ENCODE data around the gene SAMD14.

Gene SAMD14

GRCh38 chr17:50133769-50134099, 3.8 kb upstream of the SAMD14 start:
- DNase-seq (ENCODE audit: low read depth in 1 of 2, low spot score in 1 of 2): no peak

GRCh38 chr17:50133028-50133768, 3.2 kb upstream of the SAMD14 start:
- no peak for DNase-seq (ENCODE audit: low read depth in 1 of 2, low spot score in 1 of 2)

GRCh38 chr17:50132104-50132794, 2.3 kb upstream of the SAMD14 start:
- DNase-seq (ENCODE audit: low read depth in 1 of 2, low spot score in 1 of 2): no peak

GRCh38 chr17:50130559-50131305, 772 bp upstream of the SAMD14 start:
- DNase-seq (ENCODE audit: low read depth in 1 of 2, low spot score in 1 of 2): no peak

- DNase-seq (ENCODE audit: low read depth in 1 of 2, low spot score in 1 of 2): no peak
Observed at GRCh38 chr17:50129353-50129727, 620 bp downstream of the SAMD14 start.

GRCh38 chr17:50128441-50129352, 1.3 kb downstream of the SAMD14 start:
- no peak for DNase-seq (ENCODE audit: low read depth in 1 of 2, low spot score in 1 of 2)

- no peak for DNase-seq (ENCODE audit: low read depth in 1 of 2, low spot score in 1 of 2)
Observed at GRCh38 chr17:50127697-50128361, 2.1 kb downstream of the SAMD14 start.

GRCh38 chr17:50125420-50125997, 4.5 kb downstream of the SAMD14 start:
- DNase-seq (ENCODE audit: low read depth in 1 of 2, low spot score in 1 of 2): no peak

- DNase-seq (ENCODE audit: low read depth in 1 of 2, low spot score in 1 of 2): no peak
Observed at GRCh38 chr17:50123649-50124349, 6.2 kb downstream of the SAMD14 start.

GRCh38 chr17:50122945-50123344, 7.0 kb downstream of the SAMD14 start:
- no peak for DNase-seq (ENCODE audit: low read depth in 1 of 2, low spot score in 1 of 2)

- DNase-seq (ENCODE audit: low read depth in 1 of 2, low spot score in 1 of 2): no peak
Observed at GRCh38 chr17:50120475-50121253, 9.3 kb downstream of the SAMD14 start.

GRCh38 chr17:50118828-50119218, 11.1 kb downstream of the SAMD14 start:
- no peak for DNase-seq (ENCODE audit: low read depth in 1 of 2, low spot score in 1 of 2)

GRCh38 chr17:50118076-50118827, 11.7 kb downstream of the SAMD14 start:
- no peak for DNase-seq (ENCODE audit: low read depth in 1 of 2, low spot score in 1 of 2)

- DNase-seq (ENCODE audit: low read depth in 1 of 2, low spot score in 1 of 2): peak; percentile 31 to 58
Observed at GRCh38 chr17:50117202-50118051, 12.5 kb downstream of the SAMD14 start.

GRCh38 chr17:50115756-50116155, 14.2 kb downstream of the SAMD14 start:
- no peak for DNase-seq (ENCODE audit: low read depth in 1 of 2, low spot score in 1 of 2)

- no peak for DNase-seq (ENCODE audit: low read depth in 1 of 2, low spot score in 1 of 2)
Observed at GRCh38 chr17:50114849-50115357, 15.1 kb downstream of the SAMD14 start.

GRCh38 chr17:50114401-50114800, 15.6 kb downstream of the SAMD14 start:
- no peak for DNase-seq (ENCODE audit: low read depth in 1 of 2, low spot score in 1 of 2)

Data from stimulated activated CD4-positive, alpha-beta T cell treated with anti-CD3 and anti-CD28 coated beads, Interleukin-15, amount 100 ng/mL, for 1 hour (primary cell).